HG03457 (cell line): ENCODE data around the gene IGFBP3.

ENCODE experiments used
- ATAC-seq: cut with Tn5 transposase; IDR thresholded peaks from one replicate; pipeline ENCODE4 v1.9.1; 2021; ENCODE audit warnings: moderate number of reproducible peaks; ENCODE audit not compliant: unreplicated experiment

IGFBP3 gene

GRCh38 chr7:45923290-45923689 lies 2.2 kb upstream of the IGFBP3 start:
- ATAC-seq = no peak

DNA sequence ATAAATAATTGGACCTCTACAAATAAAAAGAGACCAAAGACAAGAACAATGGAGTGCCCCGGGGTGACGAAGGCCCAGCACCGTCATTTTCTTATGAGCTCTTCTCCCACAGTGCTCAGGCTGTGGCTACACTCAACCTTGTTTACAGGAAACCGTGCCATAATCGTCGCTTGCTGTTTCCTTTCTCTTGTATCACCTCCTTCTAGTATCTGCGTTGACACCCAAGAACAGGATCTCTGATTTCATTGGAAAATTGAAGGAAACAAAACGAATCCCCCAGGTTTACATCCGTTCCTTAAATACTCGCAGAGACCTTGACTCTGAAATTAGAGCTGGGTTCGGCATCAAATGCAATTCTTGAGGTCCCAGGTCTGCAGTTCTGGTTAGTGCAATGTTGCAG lies 1.7 kb upstream of the IGFBP3 start:
- no peak for ATAC-seq

GRCh38 chr7:45921699-45922519 lies 837 bp upstream of the IGFBP3 start:
- ATAC-seq = no peak

- ATAC-seq = no peak
These were observed 268 bp upstream of the IGFBP3 start for GRCh38 chr7:45921381-45921698.

DNA sequence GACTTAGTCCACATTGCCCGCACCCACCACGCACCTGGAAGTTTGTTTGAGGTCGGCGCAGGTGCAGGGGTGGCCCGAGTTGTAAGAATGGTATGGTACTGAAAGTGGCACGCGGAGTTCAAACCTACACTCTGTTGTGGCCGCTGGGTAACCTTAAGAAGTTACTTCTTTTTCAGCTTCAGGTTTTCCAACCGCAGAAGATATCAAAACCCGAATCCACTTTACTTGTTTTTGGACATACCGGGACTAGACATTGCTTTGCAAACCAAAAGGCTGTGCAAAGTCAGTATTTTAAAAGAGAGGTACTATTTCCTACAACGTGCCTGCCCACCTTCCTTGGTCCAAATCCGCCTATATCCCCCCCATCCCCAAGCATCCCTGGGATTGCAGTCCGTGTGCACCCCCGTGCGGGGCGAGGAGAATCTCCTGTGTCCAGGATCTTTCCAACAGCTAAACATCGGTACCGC lies 1.0 kb downstream of the IGFBP3 start:
- ATAC-seq = no peak

DNA sequence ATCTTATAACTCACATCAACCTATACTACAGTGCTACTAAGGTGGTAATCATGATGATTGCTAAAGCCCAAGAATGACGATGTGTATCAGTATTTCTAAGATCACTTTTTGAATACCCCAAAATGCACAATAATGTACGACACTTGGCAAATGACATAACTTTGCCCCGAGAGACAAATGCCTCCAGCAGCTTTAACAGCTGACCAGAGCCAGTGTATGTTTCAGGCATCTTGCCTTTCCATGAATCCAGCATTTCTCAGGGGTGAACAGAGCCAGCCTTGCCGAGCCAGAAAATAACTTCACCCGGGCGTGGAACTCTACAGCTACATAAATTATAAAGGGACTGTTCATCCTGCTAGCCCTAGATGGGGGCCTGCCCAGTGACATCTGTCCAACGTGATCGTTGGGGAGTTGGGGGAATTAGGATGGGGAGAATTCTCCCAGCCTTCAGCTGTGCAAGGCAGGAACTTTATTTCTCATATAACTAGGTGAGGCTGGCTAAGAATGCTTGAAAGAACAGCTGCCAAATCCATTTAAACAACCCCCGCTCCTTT lies 1.8 kb downstream of the IGFBP3 start:
- no peak for ATAC-seq

- ATAC-seq = no peak
These were observed 2.5 kb downstream of the IGFBP3 start for GRCh38 chr7:45918556-45918955.

- ATAC-seq = no peak
These were observed 3.4 kb downstream of the IGFBP3 start for GRCh38 chr7:45917658-45918057.

GRCh38 chr7:45917064-45917463 lies 4.0 kb downstream of the IGFBP3 start:
- ATAC-seq = no peak

- no peak for ATAC-seq
These were observed 5.5 kb downstream of the IGFBP3 start for GRCh38 chr7:45915606-45916005.

DNA sequence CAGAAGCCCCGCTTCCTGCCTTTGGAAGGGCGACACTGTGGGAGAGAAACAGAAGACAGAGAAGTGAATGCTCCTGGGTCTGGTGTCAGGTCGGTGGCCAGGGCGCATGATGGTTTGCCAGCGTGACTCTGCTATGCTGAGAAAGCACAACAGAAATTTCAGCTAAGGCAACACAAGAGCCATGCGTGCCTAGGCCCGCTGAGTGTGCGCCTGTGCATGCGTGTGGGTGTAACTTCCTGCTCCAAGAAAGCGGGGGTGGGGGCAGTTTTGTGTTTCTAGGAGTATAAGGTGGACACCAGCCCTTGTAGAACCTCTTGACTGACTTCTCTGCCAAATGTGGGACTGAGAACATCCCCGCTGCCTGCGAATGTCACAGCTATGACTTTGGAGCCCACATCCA lies 6.2 kb downstream of the IGFBP3 start:
- no peak for ATAC-seq

DNA sequence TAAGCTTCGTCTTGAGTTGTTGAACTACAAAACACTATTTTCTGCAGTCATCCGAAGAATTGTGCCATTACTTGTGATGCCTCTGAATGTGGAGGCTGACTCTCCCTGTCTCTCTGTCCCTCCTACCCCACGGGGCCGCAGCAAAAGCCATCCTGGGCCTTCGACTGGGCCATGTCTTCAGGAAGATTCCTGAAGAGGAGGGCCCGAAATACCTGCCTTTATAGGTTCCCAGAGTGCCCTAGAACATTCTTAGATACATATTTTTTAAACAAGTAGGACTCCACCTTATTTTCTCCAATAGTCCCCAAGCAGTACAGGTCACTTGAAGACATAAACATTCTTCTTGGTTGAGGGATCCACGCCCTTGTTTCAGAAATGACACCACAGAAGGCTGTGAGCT lies 8.1 kb downstream of the IGFBP3 start:
- ATAC-seq = no peak

DNA sequence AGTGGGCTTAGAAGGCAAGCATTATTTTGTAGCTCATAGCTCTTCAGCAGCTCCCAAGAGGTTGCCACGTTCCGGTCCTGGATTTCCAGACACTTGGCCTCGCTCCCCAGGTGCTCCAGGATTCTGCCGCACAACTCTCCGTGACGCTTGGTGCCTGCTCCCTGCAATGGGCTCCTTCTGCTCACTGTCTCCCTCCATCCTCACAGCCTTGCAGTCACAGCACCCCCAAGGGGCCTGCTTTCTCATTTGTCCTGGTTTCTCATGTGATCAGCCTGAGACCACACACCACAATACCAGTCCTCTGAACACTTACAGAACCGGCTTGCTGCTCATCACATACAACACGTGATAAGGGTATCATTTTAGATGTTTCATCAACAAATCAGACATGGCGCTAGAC lies 9.8 kb downstream of the IGFBP3 start:
- ATAC-seq = no peak

DNA sequence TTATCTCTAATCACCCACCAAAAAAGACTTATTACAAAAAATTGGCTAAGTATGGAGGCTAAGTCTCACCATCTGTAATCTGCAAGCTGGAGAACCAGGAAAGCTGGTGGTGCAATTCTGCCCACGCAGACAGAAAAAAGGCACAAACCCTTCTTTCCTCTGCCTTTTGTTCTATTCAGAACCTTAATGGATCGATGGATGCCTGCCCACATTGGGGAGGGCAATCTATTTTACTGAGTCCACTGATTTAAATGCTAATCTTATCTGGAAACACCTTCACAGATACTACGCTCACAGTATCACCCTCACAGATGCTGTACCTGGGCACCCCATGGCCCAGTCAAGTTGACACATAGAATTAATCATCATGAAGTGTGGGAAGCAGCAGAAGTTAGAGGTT lies 10.2 kb downstream of the IGFBP3 start:
- ATAC-seq = no peak

DNA sequence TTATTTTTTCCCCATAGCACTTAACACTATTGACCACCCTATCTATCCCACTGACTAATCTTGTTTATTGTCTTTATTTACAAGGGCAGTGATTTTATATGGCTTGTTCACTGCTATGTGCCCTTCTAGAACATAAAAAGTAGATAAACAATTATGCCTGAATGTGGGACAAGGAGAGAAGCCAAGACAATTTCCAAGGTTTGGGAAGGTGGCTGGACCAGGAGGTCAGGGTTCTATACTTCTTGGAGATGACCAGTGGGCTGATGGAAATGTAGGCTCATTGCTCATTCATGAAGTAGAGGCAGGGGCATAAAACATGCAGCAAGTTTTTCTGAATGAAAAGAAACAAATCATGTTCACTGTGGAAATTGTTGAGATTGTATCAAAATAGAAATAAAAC lies 11.5 kb downstream of the IGFBP3 start:
- ATAC-seq = no peak

DNA sequence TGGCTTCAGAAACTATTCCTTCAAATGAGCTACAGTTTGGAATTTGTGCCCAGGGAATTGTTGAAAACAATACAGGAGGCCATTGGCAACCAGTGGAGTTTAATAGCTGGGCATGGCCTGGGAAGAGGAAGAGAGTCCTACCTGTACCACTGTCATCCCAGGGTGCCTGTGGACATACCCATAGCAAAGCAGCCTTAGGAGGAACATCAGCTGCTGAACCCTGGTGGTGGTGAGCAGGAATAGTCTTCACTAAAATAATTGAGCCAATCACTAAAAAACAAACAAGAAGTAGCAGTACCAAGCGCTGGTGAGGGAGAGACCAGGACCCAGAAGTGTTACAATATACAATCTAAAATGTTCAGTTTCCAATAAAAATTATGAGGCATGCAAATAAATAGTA lies 18.3 kb downstream of the IGFBP3 start:
- ATAC-seq = no peak

- no peak for ATAC-seq
These were observed 19.5 kb downstream of the IGFBP3 start for GRCh38 chr7:45901566-45901965.

- ATAC-seq = no peak
These were observed 22.9 kb downstream of the IGFBP3 start for GRCh38 chr7:45898222-45898621.

GRCh38 chr7:45897042-45897690 lies 23.9 kb downstream of the IGFBP3 start:
- ATAC-seq = no peak

DNA sequence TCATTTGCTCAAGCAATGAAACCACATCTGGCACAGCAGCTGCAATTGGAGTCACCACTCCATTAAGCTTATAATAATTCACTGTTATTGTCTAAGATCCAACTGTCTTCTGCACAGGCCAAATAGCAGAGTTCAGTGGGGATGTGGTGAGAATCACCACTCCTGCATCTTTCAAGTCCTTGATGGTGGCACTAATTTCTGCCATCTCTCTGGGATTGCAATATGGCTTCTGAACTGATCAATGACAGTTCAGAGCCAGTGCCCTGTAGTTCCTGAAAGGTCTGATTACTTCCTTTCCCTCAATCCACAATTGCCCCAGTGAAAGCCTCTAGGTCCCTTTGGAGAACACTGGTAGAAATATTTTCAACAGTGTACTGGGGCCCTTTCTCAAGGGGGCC lies 26.4 kb downstream of the IGFBP3 start:
- ATAC-seq = no peak

DNA sequence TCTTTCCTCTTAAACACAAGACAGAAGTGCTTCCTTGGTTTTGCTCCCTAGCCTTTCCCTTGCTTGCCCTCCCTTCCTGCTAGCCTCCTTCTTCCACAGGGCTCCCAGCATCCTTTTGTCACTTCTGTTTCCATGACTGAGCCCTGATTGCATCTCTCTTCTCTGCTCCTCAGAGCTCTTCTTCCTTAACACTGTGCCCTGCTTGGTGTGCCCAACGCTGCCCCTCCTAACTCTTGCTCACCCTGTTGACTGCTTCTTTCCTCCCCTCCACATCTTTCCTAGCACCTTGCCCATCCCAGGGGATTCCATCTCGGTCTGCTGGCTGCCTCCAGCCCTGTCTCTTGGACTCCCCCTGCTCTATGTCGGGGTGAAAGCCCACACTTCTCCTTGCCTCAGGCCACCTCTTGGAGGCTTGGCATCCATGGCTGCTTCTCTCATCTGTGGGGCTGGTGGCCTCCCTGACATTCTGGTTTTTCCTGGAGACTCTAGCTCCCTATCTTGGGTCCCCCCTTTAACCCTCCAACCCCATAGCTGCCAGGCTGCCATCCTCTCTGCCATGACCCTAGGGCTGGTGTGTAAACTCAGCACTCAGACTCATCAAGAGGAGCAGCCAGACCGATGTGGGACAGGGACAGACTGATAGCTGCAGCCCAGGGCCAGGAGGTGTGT lies 26.9 kb downstream of the IGFBP3 start:
- ATAC-seq = no peak
